ENCODE measurements around the gene CDK6.

DNA sequence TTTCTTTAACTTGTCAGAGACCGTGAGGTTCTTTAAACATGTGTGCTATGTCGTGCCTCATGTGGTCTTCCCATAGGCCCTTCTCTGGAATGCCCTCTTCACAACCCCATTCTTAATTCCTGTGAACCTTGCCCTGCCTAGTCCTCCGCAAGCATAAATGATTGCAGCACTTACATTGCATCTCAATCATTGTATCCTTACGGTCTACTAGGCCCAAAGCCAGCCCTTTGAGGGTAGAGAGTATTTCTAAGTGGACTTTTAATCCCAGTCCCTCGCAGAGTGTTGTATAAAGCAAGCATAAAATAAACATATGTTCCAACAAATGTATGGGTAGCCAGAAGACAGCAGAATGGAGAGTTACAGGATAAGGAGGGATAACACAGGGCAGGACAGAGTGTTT, 154.0 kb downstream of the CDK6 start:
- TF ChIP-seq YY1 (IDR thresholded peaks at IDR 0.05; ENCODE audit: extremely low read depth, insufficient replicate concordance, low read depth, low read length) (no peak), EZH2 (IDR thresholded peaks at IDR 0.05) (no peak), POLR2AphosphoS5 (IDR thresholded peaks at IDR 0.05; ENCODE audit: low read depth, low read length) (no peak), POLR2A (IDR thresholded peaks at IDR 0.05; ENCODE audit: borderline replicate concordance, extremely low read depth, insufficient read depth, insufficient read length) (no peak), ZNF274 (IDR thresholded peaks at IDR 0.05; ENCODE audit: low read depth, low read length) (no peak)
- TF ChIP-seq, protein P1, sequence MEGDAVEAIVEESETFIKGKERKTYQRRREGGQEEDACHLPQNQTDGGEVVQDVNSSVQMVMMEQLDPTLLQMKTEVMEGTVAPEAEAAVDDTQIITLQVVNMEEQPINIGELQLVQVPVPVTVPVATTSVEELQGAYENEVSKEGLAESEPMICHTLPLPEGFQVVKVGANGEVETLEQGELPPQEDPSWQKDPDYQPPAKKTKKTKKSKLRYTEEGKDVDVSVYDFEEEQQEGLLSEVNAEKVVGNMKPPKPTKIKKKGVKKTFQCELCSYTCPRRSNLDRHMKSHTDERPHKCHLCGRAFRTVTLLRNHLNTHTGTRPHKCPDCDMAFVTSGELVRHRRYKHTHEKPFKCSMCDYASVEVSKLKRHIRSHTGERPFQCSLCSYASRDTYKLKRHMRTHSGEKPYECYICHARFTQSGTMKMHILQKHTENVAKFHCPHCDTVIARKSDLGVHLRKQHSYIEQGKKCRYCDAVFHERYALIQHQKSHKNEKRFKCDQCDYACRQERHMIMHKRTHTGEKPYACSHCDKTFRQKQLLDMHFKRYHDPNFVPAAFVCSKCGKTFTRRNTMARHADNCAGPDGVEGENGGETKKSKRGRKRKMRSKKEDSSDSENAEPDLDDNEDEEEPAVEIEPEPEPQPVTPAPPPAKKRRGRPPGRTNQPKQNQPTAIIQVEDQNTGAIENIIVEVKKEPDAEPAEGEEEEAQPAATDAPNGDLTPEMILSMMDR (IDR thresholded peaks at IDR 0.05 in 2 of 3, conservative IDR thresholded peaks at IDR 0.05 in 1 of 3; ENCODE audit: borderline replicate concordance in 1 of 3, insufficient read depth in 1 of 3, low read depth in 2 of 3, low read length in 2 of 3), result no peak
- TF ChIP-seq, protein P2, sequence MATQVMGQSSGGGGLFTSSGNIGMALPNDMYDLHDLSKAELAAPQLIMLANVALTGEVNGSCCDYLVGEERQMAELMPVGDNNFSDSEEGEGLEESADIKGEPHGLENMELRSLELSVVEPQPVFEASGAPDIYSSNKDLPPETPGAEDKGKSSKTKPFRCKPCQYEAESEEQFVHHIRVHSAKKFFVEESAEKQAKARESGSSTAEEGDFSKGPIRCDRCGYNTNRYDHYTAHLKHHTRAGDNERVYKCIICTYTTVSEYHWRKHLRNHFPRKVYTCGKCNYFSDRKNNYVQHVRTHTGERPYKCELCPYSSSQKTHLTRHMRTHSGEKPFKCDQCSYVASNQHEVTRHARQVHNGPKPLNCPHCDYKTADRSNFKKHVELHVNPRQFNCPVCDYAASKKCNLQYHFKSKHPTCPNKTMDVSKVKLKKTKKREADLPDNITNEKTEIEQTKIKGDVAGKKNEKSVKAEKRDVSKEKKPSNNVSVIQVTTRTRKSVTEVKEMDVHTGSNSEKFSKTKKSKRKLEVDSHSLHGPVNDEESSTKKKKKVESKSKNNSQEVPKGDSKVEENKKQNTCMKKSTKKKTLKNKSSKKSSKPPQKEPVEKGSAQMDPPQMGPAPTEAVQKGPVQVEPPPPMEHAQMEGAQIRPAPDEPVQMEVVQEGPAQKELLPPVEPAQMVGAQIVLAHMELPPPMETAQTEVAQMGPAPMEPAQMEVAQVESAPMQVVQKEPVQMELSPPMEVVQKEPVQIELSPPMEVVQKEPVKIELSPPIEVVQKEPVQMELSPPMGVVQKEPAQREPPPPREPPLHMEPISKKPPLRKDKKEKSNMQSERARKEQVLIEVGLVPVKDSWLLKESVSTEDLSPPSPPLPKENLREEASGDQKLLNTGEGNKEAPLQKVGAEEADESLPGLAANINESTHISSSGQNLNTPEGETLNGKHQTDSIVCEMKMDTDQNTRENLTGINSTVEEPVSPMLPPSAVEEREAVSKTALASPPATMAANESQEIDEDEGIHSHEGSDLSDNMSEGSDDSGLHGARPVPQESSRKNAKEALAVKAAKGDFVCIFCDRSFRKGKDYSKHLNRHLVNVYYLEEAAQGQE (IDR thresholded peaks at IDR 0.05; ENCODE audit: low read depth), result no peak

Data from HCT116 (cell line).